OCI-LY7 (cell line): ENCODE data around the gene HCCS. TPM values are rescaled to one million over a fixed set of nuclear protein-coding genes. Genes with fewer than 3 reads are reported as not detected.

Source experiments
- BruUV-seq: library from RNA; stranded (reverse); fragments of 400-500 nt; replicated peaks from 2 replicates; lab custom pipeline; 2021; lab: Mats Ljungman, UMichigan
- CTCF ChIA-PET: fragments of 300-600 bp; sonication (Branson Sonifier 250); formaldehyde crosslinking; loops from one replicate; lab custom pipeline; 2022; ENCODE audit warnings: antibody characterized with exemption; ENCODE audit not compliant: unreplicated experiment; lab: Charles Lee
- POLR2A ChIA-PET: fragments of 300-600 bp; sonication (Branson Sonifier 250); formaldehyde crosslinking; loops from one replicate; lab custom pipeline; 2022; ENCODE audit warnings: antibody characterized with exemption; lab: Charles Lee
- DNase-seq: peaks from one replicate; pipeline ENCODE4 v3.0.0-alpha.2; 2015; ENCODE audit warnings: low spot score
- H2AFZ ChIP-seq: fragments of 200-600 bp; sonication (generic), shearing (Covaris generic); 2 replicates; pipeline ENCODE4 v1.6.1; 2014; ENCODE audit warnings: mild to moderate bottlenecking, antibody characterized with exemption, low read length, moderate library complexity
- H3K27ac ChIP-seq: fragments of 200-600 bp; sonication (generic); 2 replicates; pipeline ENCODE4 v1.5.1; 2014; ENCODE audit warnings: mixed run types, low read depth, mild to moderate bottlenecking, moderate library complexity, low read length, inconsistent platforms; ENCODE audit not compliant: poor library complexity, severe bottlenecking
- H3K36me3 ChIP-seq: fragments of 200-600 bp; sonication (generic); 2 replicates; pipeline ENCODE4 v1.6.1; 2014; ENCODE audit warnings: mild to moderate bottlenecking, antibody characterized with exemption, low read length, moderate library complexity, mixed read lengths; ENCODE audit not compliant: insufficient read depth
- H3K4me1 ChIP-seq: fragments of 200-600 bp; sonication (generic); 2 replicates; pipeline ENCODE4 v1.5.1; 2014; ENCODE audit warnings: mild to moderate bottlenecking, low read length; ENCODE audit not compliant: insufficient read depth, poor library complexity, severe bottlenecking
- H3K4me2 ChIP-seq: fragments of 200-600 bp; sonication (generic); 2 replicates; pipeline ENCODE4 v1.6.1; 2014; ENCODE audit warnings: mild to moderate bottlenecking, low read length
- H3K4me3 ChIP-seq: fragments of 200-600 bp; sonication (generic); 2 replicates; pipeline ENCODE4 v1.5.1; 2014; ENCODE audit warnings: mild to moderate bottlenecking, low read depth, low read length; ENCODE audit not compliant: poor library complexity, severe bottlenecking
- H3K79me2 ChIP-seq: fragments of 200-600 bp; sonication (generic); 2 replicates; pipeline ENCODE4 v1.6.1; 2016; ENCODE audit warnings: low read depth, mild to moderate bottlenecking, low read length, moderate library complexity, mixed read lengths; ENCODE audit not compliant: insufficient read depth
- H3K9me2 ChIP-seq: fragments of 200-600 bp; sonication (generic); 2 replicates; pipeline ENCODE4 v1.6.1; 2016; ENCODE audit warnings: mild to moderate bottlenecking, low read length, mixed read lengths; ENCODE audit not compliant: insufficient read depth
- H3K9me3 ChIP-seq: fragments of 200-600 bp; sonication (generic); 2 replicates; pipeline ENCODE4 v1.6.1; 2014; ENCODE audit warnings: mild to moderate bottlenecking, mixed run types, low read length, mixed read lengths
- H4K20me1 ChIP-seq: fragments of 200-600 bp; sonication (generic); 2 replicates; pipeline ENCODE4 v1.6.1; 2014; ENCODE audit warnings: mild to moderate bottlenecking, antibody characterized with exemption, low read length, moderate library complexity, mixed read lengths; ENCODE audit not compliant: insufficient read depth
- EZH2phosphoT487 ChIP-seq: fragments of 200-600 bp; sonication (generic); IDR thresholded peaks from 2 replicates; pipeline ENCODE4 v1.6.1; 2018; ENCODE audit warnings: low read depth, borderline replicate concordance, mild to moderate bottlenecking, mixed run types, antibody characterized with exemption, low read length, moderate library complexity, mixed read lengths
- intact Hi-C: fragments of 100-400 bp; cut with micrococcal nuclease; formaldehyde crosslinking; loops from one replicate; pipeline ENCODE4 v1.10.0; 2022; ENCODE audit not compliant: unreplicated experiment
- total RNA-seq, 2 experiments: library from RNA; depleted of rRNA in 1 of 2; stranded (reverse); fragments of >200 nt in 1 of 2; shearing (Covaris generic) in 1 of 2; gene quantifications; 2 replicates each; pipeline ENCODE4 v1.2.3, GENCODE V29; 2014 to 2022
- TF ChIP-seq, protein P1 (sequence below): fragments of 200-600 bp; sonication (generic); conservative IDR thresholded peaks from 2 replicates; pipeline ENCODE4 v1.5.1; 2014; ENCODE audit warnings: mild to moderate bottlenecking, antibody characterized with exemption, low read length, moderate library complexity, mixed read lengths

Gene HCCS
- total RNA-seq, 2 experiments from 2014 or later, result 11.1 to 25.2 TPM

DNA sequence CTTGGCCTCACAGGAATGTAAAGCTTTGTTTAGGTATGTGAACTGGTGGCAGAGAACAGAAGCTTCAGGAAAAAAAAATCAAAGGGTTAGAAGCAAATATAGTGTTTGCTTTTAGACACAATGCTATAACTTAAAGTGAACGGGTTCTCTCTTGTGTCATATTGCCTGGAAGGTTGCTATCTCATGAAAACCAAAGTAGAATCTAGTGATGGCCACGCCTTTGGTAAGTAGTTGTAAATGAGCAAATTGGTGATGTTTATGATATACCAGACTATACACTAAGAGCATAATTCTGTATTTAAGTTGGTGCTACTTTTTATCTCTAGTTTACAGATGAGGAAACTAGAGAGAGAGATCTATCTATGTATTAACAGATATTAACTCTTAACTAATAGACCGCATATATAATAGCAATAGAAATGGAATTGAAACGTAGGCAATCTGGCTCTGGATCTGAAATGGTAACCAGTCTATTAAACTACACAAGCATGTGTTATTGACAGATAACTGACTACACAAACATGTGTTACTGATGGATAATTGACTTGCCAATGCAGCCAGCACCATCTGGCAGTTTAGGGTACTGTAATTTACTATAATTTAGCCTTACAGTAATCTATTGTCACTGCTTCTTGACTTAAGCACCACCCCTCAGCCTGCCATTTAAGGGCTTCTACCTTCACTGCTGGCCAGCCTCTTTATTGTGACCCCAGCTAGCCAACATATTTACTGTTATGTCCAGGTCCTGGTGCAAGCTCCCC is 40.8 kb downstream of the HCCS start:
- H4K20me1 ChIP-seq, result no peaks in the 10 kb centered on the region
- no peaks in the 10 kb centered on the region for H3K9me3 ChIP-seq
- H3K36me3 ChIP-seq, result no peaks in the 10 kb centered on the region
- ChIA-PET POLR2A (interaction anchor here (0.7 kb wide), 1 partner anchor 16 kb away, joined by 3 read pairs; no protein-coding TSS in a partner anchor), CTCF (no interaction called here)
- intact Hi-C loops, result no loop called here
- H3K79me2 ChIP-seq, result no peaks in the 10 kb centered on the region
- no peak overlapping the region for H3K4me3 ChIP-seq
- H3K4me1 ChIP-seq, result no peaks in the 10 kb centered on the region
- no peak overlapping the region for H3K27ac ChIP-seq
- peak overlapping the region; percentile 9; the same call in 1 of the 2 replicates for H2AFZ ChIP-seq
- no peak overlapping the region for H3K4me2 ChIP-seq
- H3K9me2 ChIP-seq, result no peaks in the 10 kb centered on the region
- no peak for TF ChIP-seq EZH2phosphoT487
- TF ChIP-seq, protein P1, sequence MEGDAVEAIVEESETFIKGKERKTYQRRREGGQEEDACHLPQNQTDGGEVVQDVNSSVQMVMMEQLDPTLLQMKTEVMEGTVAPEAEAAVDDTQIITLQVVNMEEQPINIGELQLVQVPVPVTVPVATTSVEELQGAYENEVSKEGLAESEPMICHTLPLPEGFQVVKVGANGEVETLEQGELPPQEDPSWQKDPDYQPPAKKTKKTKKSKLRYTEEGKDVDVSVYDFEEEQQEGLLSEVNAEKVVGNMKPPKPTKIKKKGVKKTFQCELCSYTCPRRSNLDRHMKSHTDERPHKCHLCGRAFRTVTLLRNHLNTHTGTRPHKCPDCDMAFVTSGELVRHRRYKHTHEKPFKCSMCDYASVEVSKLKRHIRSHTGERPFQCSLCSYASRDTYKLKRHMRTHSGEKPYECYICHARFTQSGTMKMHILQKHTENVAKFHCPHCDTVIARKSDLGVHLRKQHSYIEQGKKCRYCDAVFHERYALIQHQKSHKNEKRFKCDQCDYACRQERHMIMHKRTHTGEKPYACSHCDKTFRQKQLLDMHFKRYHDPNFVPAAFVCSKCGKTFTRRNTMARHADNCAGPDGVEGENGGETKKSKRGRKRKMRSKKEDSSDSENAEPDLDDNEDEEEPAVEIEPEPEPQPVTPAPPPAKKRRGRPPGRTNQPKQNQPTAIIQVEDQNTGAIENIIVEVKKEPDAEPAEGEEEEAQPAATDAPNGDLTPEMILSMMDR, result no peak
- DNase-seq, result no peak
- no TSS peak for BruUV-seq

DNA sequence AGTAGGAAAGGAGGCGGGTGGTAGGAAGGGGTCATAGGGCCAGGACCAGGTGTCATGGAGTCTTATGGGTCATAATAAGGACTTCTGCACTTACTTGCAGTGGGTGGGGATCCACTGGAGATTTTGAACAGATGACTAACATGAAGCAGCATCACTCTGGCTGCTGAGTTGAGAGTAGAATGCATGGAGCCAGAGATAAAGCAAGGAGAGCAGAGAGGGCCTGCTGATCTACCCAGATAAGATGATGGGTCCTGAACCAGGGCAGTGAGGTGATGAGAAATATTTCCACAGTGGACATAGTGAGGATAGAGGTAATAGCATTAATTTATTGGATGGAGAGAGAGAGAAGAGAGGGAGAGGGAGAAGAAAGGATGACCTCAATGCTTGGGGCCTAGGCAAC is 48.0 kb downstream of the HCCS start:
- H3K9me3 ChIP-seq, result no peaks in the 10 kb centered on the region
- H3K79me2 ChIP-seq, result no peaks in the 10 kb centered on the region
- POLR2A ChIA-PET, result no interaction called here
- no peak for TF ChIP-seq EZH2phosphoT487
- TF ChIP-seq, protein P1, result no peak
- H3K36me3 ChIP-seq, result no peaks in the 10 kb centered on the region
- BruUV-seq, result no TSS peak
- no peaks in the 10 kb centered on the region for H3K9me2 ChIP-seq
- intact Hi-C loops, result no loop called here
- DNase-seq, result no peak
- no peak overlapping the region for H3K4me2 ChIP-seq
- H2AFZ ChIP-seq, result no peak overlapping the region
- H4K20me1 ChIP-seq, result no peaks in the 10 kb centered on the region
- no peak overlapping the region for H3K27ac ChIP-seq
- H3K4me1 ChIP-seq, result peaks cover 6% of the 10 kb centered on the region
- H3K4me3 ChIP-seq, result no peak overlapping the region
- CTCF ChIA-PET, result no interaction called here

DNA sequence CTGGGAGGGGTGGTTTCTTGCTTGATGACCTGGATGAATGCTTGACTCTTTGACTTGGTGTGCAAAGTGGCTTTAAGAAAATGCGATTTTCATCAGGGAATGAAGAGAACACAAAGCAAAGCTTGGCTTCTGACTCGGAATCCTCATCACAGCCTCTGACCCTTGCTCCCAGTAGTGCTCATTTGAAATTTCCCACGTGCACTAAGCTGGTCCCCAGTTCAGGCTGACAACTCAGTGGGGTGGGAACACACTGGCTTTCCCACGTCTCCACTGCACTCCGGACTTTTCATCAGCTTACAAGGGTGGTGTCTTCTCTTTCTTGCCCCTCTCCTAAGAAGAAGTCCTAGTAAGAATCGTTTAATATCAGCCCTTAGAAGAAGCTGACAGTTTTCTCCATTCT is 53.3 kb downstream of the HCCS start:
- ChIA-PET POLR2A (no interaction called here), CTCF (no interaction called here)
- intact Hi-C loops, result no loop called here
- BruUV-seq, result no TSS peak
- Histone ChIP-seq H3K27ac (no peak overlapping the region), H3K36me3 (no peaks in the 10 kb centered on the region), H2AFZ (no peak overlapping the region), H3K4me1 (peaks cover 6% of the 10 kb centered on the region), H4K20me1 (no peaks in the 10 kb centered on the region), H3K79me2 (no peaks in the 10 kb centered on the region), H3K4me3 (no peak overlapping the region), H3K9me3 (no peaks in the 10 kb centered on the region), H3K4me2 (no peak overlapping the region), H3K9me2 (no peaks in the 10 kb centered on the region)
- no peak for DNase-seq
- TF ChIP-seq EZH2phosphoT487, result no peak
- TF ChIP-seq, protein P1, result no peak
